GM23338 (cell line): Measurements from ENCODE around the gene FAM131A. TPM values are rescaled to one million over a fixed set of nuclear protein-coding genes. Genes with fewer than 3 reads are reported as not detected.

ENCODE experiments used
- ATAC-seq: fragments of 200-7000 bp; cut with Tn5 transposase; 3 replicates; pipeline ENCODE4 v1.9.1; 2020
- DNase-seq: peaks from one replicate; pipeline ENCODE4 v3.0.0-alpha.2; 2015; ENCODE audit warnings: low spot score
- H2AFZ ChIP-seq: fragments of 200-600 bp; sonication (generic); 2 replicates; pipeline ENCODE4 v1.8.0; 2016; ENCODE audit warnings: antibody characterized with exemption, mild to moderate bottlenecking, moderate library complexity
- H3F3A ChIP-seq: fragments of 200-600 bp; sonication (generic); replicated peaks from 2 replicates; pipeline ENCODE4 v1.8.0; 2017; ENCODE audit warnings: antibody characterized with exemption, mixed run types, low read depth
- H3K27ac ChIP-seq: fragments of 200-600 bp; sonication (generic); 2 replicates; pipeline ENCODE4 v1.6.1; 2016; ENCODE audit warnings: low read depth
- H3K27me3 ChIP-seq: fragments of 200-600 bp; sonication (generic); 2 replicates; pipeline ENCODE4 v1.8.0; 2016; ENCODE audit warnings: mild to moderate bottlenecking, mixed run types, moderate library complexity; ENCODE audit not compliant: insufficient read depth
- H3K36me3 ChIP-seq: fragments of 200-600 bp; sonication (generic); 2 replicates; pipeline ENCODE4 v1.8.0; 2016; ENCODE audit warnings: mild to moderate bottlenecking; ENCODE audit not compliant: insufficient read depth
- H3K4me1 ChIP-seq: fragments of 200-600 bp; sonication (generic); 2 replicates; pipeline ENCODE4 v1.8.0; 2016; ENCODE audit warnings: mild to moderate bottlenecking, moderate library complexity; ENCODE audit not compliant: insufficient read depth
- H3K4me2 ChIP-seq: fragments of 200-600 bp; sonication (generic); 2 replicates; pipeline ENCODE4 v1.7.1; 2017; ENCODE audit warnings: mixed run types
- H3K4me3 ChIP-seq: fragments of 200-600 bp; sonication (generic); 2 replicates; pipeline ENCODE4 v1.6.1; 2016; ENCODE audit warnings: mixed run types
- H3K79me2 ChIP-seq: fragments of 200-600 bp; sonication (generic); replicated peaks from 2 replicates; pipeline ENCODE4 v1.8.0; 2017; ENCODE audit warnings: mild to moderate bottlenecking; ENCODE audit not compliant: insufficient read depth
- H3K9me2 ChIP-seq: fragments of 200-600 bp; sonication (generic); 2 replicates; pipeline ENCODE4 v1.8.0; 2017; ENCODE audit not compliant: insufficient read depth
- H4K20me1 ChIP-seq: fragments of 200-600 bp; sonication (generic); replicated peaks from 2 replicates; pipeline ENCODE4 v1.8.0; 2017; ENCODE audit warnings: mild to moderate bottlenecking; ENCODE audit not compliant: insufficient read depth
- H3K27ac Mint-ChIP-seq: 2 replicates; pipeline ENCODE4 v1.8.0; 2020; ENCODE audit warnings: inconsistent platforms, mild to moderate bottlenecking, moderate library complexity, mixed read lengths
- H3K27me3 Mint-ChIP-seq: 3 replicates; pipeline ENCODE4 v1.8.0; 2022; ENCODE audit warnings: low read depth, mild to moderate bottlenecking, moderate library complexity, mixed read lengths, inconsistent platforms; ENCODE audit not compliant: insufficient read depth, poor library complexity
- H3K36me3 Mint-ChIP-seq: 3 replicates; pipeline ENCODE4 v1.8.0; 2021; ENCODE audit warnings: low read depth, mild to moderate bottlenecking, inconsistent platforms, moderate library complexity, mixed read lengths
- H3K4me1 Mint-ChIP-seq: 3 replicates; pipeline ENCODE4 v1.8.0; 2020; ENCODE audit warnings: mild to moderate bottlenecking, inconsistent platforms, mixed read lengths
- H3K4me3 Mint-ChIP-seq: 3 replicates; pipeline ENCODE4 v1.8.0; 2021; ENCODE audit warnings: moderate library complexity, mild to moderate bottlenecking, inconsistent platforms, mixed read lengths
- H3K9me3 Mint-ChIP-seq: 3 replicates; pipeline ENCODE4 v1.8.0; 2020; ENCODE audit warnings: moderate library complexity, mild to moderate bottlenecking, inconsistent platforms, mixed read lengths
- EZH2 ChIP-seq: fragments of 200-600 bp; sonication (generic); IDR thresholded peaks from one replicate; pipeline ENCODE4 v1.8.0; 2017; ENCODE audit warnings: antibody characterized with exemption, mild to moderate bottlenecking, low read depth; ENCODE audit not compliant: unreplicated experiment
- JUNB ChIP-seq: IDR thresholded peaks from one replicate; pipeline ENCODE4 v1.6.1; 2016; ENCODE audit warnings: antibody characterized with exemption; ENCODE audit not compliant: unreplicated experiment
- NANOG ChIP-seq: IDR thresholded peaks from 2 replicates; pipeline ENCODE4 v1.6.1; 2016; ENCODE audit warnings: antibody characterized with exemption, borderline replicate concordance
- POLR2AphosphoS5 ChIP-seq: IDR thresholded peaks from 2 replicates; pipeline ENCODE4 v1.6.1; 2016; ENCODE audit warnings: antibody characterized with exemption, low read depth
- STAT1 ChIP-seq: IDR thresholded peaks from one replicate; pipeline ENCODE4 v1.6.1; 2016; ENCODE audit warnings: antibody characterized with exemption; ENCODE audit not compliant: unreplicated experiment
- ZNF114 ChIP-seq: fragments of 250-450 bp; sonication (Bioruptor Pico); IDR thresholded peaks from 2 replicates; pipeline ENCODE4 v1.5.0; 2020; ENCODE audit warnings: mild to moderate bottlenecking, moderate library complexity
- ZNF331 ChIP-seq: fragments of 250-450 bp; sonication (Bioruptor Pico); IDR thresholded peaks from 2 replicates; pipeline ENCODE4 v1.5.0; 2020; ENCODE audit warnings: low read depth, mild to moderate bottlenecking, moderate library complexity
- polyA plus RNA-seq: library from polyadenylated mRNA; unstranded; fragments of >200 nt; fragmentation: Nextera tagmentation; extraction: Ambion mirVana; gene quantifications from 2 replicates; pipeline ENCODE4 v1.2.1, GENCODE V29; 2016
- total RNA-seq: library from RNA; depleted of rRNA; stranded (reverse); fragments of >200 nt; shearing (Covaris generic); gene quantifications from 2 replicates; pipeline ENCODE4 v1.2.3, GENCODE V29; 2014
- TF ChIP-seq, protein P1 (sequence below): IDR thresholded peaks from 2 replicates; pipeline ENCODE4 v1.6.1; 2016; ENCODE audit warnings: antibody characterized with exemption
- TF ChIP-seq, protein P2 (sequence below), 2 experiments: fragments of 200-600 bp in 1 of 2; sonication (generic) in 1 of 2; conservative IDR thresholded peaks; 2 replicates each; pipeline versions ENCODE4 v1.5.1 to v1.6.1; 2016 to 2017; ENCODE audit warnings: antibody characterized with exemption in 2 of 2, low read depth in 2 of 2, mild to moderate bottlenecking in 2 of 2, moderate library complexity in 1 of 2
- TF ChIP-seq, protein P3 (sequence below): fragments of 250-450 bp; sonication (Bioruptor Pico); IDR thresholded peaks from 2 replicates; pipeline ENCODE4 v1.5.0; 2020; ENCODE audit warnings: mild to moderate bottlenecking, moderate library complexity

FAM131A gene
- total and polyA plus RNA-seq, 2 experiments from 2014 or later = 6.7 to 31.8 TPM

DNA sequence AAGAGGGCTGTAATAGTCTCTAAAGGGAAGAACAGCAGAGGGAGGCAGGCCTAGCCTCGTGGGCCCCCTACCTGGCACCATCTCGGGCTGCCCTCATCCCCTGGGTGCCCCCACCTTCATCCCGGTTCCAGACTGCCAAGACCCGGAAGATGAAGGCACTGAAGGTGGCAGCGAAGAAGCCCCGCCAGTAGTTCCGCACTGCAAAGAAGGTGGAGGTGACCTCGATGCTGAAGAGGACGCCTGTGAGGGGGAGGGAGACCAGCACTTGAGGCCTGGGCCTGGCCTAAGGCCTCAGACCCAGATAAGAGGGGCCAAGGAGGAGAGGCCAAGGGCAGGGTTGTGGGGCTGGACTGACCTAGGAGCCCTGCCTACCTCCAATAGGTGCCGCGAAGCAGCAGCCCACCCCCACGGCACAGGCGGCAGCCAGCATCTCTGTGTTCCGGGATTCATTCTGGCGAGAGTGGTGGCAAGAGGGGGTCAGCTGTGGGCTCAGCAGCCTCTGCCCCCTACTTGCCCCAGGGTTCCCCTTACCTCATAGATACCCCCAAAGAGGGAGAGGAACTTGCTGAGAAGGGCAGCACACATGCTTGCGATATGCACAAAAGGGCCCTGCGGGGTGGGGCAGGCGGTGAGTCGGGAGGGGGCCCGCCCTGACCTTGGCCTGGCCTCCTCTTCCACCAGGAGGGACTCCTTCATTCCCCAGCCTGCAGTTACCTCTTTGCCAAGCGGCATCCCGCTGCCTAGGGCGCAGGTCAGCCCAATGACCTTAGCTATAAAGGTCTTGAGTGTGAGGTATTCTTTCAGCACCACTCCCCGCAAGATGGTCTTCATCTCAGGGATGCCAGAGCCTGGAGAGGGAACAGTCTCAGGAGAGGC, 20.1 kb downstream of the FAM131A start:
- H3K4me2 ChIP-seq = no peak overlapping the region
- TF ChIP-seq, protein P1, sequence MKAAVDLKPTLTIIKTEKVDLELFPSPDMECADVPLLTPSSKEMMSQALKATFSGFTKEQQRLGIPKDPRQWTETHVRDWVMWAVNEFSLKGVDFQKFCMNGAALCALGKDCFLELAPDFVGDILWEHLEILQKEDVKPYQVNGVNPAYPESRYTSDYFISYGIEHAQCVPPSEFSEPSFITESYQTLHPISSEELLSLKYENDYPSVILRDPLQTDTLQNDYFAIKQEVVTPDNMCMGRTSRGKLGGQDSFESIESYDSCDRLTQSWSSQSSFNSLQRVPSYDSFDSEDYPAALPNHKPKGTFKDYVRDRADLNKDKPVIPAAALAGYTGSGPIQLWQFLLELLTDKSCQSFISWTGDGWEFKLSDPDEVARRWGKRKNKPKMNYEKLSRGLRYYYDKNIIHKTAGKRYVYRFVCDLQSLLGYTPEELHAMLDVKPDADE = no peak
- peaks cover 11% of the 10 kb centered on the region for H3K4me1 ChIP-seq
- no peak overlapping the region for H3K4me3 ChIP-seq
- no peak overlapping the region for H2AFZ ChIP-seq
- H3K27me3 Mint-ChIP-seq = peaks cover 17% of the 10 kb centered on the region
- H3K4me1 Mint-ChIP-seq = peaks cover 18% of the 10 kb centered on the region
- H3K27me3 ChIP-seq = peaks cover 14% of the 10 kb centered on the region
- H3F3A ChIP-seq = peaks cover 5% of the 10 kb centered on the region; the same call in 1 of the 2 replicates
- H3K36me3 Mint-ChIP-seq = peaks cover 17% of the 10 kb centered on the region
- no peak overlapping the region for H3K27ac ChIP-seq
- DNase-seq (no peak), ATAC-seq (no peak)
- H3K4me3 Mint-ChIP-seq = no peak overlapping the region
- no peaks in the 10 kb centered on the region for H3K79me2 ChIP-seq
- no peaks in the 10 kb centered on the region for H4K20me1 ChIP-seq
- no peaks in the 10 kb centered on the region for H3K9me2 ChIP-seq
- 0 out of 2 replicates have a peak, but pooled peaks cover 3% of the 10 kb centered on the region for H3K36me3 ChIP-seq
- H3K27ac Mint-ChIP-seq = no peak overlapping the region
- no peaks in the 10 kb centered on the region for H3K9me3 Mint-ChIP-seq

DNA sequence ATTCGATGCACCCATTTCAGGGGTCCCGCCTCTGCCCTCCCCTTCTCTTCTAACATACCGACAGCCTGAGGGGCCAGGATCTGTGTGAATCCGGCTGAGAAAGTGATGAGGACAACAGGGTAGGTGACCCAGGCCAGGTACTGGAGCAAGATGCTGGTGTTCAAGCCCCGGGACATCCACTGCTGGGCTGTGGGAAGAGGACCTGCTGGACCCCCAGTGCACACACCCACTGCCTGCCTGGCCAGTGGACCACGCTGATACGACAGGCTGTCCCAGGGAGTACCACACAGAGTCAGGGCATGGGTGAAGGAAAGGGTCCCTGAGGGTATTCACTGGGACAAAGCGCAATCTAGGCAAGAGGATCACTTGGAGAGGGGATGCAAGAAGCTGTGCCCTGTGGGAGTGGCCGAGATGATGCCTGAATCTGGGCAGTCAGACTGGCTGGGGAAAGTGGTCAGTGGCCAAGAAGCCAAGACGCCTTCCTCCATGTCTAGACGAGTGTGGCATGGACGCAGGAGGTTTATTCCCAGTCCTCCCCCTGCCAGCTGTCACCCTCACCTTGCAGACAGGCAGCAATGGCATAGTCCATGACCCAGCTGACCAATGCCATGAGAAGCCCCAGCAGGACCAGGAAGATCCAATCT, 20.8 kb downstream of the FAM131A start:
- H2AFZ ChIP-seq = no peak overlapping the region
- H3K27ac ChIP-seq = no peak overlapping the region
- H3K36me3 Mint-ChIP-seq = peaks cover 15% of the 10 kb centered on the region
- peaks cover 17% of the 10 kb centered on the region for H3K27me3 Mint-ChIP-seq
- no peaks in the 10 kb centered on the region for H4K20me1 ChIP-seq
- no peaks in the 10 kb centered on the region for H3K79me2 ChIP-seq
- H3K27me3 ChIP-seq = peaks cover 14% of the 10 kb centered on the region
- H3K9me3 Mint-ChIP-seq = peaks cover under 1% of the 10 kb centered on the region; the same call in 1 of the 3 replicates
- no peak overlapping the region for H3K4me3 Mint-ChIP-seq
- H3K4me2 ChIP-seq = no peak overlapping the region
- no peaks in the 10 kb centered on the region for H3K9me2 ChIP-seq
- DNase-seq = no peak
- H3K4me1 ChIP-seq = peaks cover 11% of the 10 kb centered on the region
- no peak overlapping the region for H3K4me3 ChIP-seq
- peaks cover 18% of the 10 kb centered on the region for H3K4me1 Mint-ChIP-seq
- H3K36me3 ChIP-seq = 0 out of 2 replicates have a peak, but pooled peaks cover 3% of the 10 kb centered on the region
- no peak for ATAC-seq
- no peak overlapping the region for H3K27ac Mint-ChIP-seq
- peaks cover 5% of the 10 kb centered on the region; the same call in 1 of the 2 replicates for H3F3A ChIP-seq
- TF ChIP-seq POLR2AphosphoS5 (no peak), ZNF331 (CRISPR knock-in tag) (no peak), JUNB (no peak), EZH2 (no peak), NANOG (no peak), ZNF114 (CRISPR knock-in tag) (no peak), STAT1 (no peak)
- TF ChIP-seq, protein P2, sequence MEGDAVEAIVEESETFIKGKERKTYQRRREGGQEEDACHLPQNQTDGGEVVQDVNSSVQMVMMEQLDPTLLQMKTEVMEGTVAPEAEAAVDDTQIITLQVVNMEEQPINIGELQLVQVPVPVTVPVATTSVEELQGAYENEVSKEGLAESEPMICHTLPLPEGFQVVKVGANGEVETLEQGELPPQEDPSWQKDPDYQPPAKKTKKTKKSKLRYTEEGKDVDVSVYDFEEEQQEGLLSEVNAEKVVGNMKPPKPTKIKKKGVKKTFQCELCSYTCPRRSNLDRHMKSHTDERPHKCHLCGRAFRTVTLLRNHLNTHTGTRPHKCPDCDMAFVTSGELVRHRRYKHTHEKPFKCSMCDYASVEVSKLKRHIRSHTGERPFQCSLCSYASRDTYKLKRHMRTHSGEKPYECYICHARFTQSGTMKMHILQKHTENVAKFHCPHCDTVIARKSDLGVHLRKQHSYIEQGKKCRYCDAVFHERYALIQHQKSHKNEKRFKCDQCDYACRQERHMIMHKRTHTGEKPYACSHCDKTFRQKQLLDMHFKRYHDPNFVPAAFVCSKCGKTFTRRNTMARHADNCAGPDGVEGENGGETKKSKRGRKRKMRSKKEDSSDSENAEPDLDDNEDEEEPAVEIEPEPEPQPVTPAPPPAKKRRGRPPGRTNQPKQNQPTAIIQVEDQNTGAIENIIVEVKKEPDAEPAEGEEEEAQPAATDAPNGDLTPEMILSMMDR (conservative IDR thresholded peaks at IDR 0.05; ENCODE audit: low read depth in 2 of 2) = no peak
- TF ChIP-seq, protein P3, sequence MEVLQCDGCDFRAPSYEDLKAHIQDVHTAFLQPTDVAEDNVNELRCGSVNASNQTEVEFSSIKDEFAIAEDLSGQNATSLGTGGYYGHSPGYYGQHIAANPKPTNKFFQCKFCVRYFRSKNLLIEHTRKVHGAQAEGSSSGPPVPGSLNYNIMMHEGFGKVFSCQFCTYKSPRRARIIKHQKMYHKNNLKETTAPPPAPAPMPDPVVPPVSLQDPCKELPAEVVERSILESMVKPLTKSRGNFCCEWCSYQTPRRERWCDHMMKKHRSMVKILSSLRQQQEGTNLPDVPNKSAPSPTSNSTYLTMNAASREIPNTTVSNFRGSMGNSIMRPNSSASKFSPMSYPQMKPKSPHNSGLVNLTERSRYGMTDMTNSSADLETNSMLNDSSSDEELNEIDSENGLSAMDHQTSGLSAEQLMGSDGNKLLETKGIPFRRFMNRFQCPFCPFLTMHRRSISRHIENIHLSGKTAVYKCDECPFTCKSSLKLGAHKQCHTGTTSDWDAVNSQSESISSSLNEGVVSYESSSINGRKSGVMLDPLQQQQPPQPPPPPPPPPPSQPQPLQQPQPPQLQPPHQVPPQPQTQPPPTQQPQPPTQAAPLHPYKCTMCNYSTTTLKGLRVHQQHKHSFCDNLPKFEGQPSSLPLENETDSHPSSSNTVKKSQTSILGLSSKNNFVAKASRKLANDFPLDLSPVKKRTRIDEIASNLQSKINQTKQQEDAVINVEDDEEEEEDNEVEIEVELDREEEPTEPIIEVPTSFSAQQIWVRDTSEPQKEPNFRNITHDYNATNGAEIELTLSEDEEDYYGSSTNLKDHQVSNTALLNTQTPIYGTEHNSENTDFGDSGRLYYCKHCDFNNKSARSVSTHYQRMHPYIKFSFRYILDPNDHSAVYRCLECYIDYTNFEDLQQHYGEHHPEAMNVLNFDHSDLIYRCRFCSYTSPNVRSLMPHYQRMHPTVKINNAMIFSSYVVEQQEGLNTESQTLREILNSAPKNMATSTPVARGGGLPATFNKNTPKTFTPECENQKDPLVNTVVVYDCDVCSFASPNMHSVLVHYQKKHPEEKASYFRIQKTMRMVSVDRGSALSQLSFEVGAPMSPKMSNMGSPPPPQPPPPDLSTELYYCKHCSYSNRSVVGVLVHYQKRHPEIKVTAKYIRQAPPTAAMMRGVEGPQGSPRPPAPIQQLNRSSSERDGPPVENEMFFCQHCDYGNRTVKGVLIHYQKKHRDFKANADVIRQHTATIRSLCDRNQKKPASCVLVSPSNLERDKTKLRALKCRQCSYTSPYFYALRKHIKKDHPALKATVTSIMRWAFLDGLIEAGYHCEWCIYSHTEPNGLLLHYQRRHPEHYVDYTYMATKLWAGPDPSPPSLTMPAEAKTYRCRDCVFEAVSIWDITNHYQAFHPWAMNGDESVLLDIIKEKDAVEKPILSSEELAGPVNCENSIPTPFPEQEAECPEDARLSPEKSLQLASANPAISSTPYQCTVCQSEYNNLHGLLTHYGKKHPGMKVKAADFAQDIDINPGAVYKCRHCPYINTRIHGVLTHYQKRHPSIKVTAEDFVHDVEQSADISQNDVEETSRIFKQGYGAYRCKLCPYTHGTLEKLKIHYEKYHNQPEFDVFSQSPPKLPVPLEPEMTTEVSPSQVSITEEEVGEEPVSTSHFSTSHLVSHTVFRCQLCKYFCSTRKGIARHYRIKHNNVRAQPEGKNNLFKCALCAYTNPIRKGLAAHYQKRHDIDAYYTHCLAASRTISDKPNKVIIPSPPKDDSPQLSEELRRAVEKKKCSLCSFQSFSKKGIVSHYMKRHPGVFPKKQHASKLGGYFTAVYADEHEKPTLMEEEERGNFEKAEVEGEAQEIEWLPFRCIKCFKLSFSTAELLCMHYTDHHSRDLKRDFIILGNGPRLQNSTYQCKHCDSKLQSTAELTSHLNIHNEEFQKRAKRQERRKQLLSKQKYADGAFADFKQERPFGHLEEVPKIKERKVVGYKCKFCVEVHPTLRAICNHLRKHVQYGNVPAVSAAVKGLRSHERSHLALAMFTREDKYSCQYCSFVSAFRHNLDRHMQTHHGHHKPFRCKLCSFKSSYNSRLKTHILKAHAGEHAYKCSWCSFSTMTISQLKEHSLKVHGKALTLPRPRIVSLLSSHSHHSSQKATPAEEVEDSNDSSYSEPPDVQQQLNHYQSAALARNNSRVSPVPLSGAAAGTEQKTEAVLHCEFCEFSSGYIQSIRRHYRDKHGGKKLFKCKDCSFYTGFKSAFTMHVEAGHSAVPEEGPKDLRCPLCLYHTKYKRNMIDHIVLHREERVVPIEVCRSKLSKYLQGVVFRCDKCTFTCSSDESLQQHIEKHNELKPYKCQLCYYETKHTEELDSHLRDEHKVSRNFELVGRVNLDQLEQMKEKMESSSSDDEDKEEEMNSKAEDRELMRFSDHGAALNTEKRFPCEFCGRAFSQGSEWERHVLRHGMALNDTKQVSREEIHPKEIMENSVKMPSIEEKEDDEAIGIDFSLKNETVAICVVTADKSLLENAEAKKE (CRISPR knock-in tag) = no peak
